HepG2 (cell line): ENCODE measurements around the gene HPCAL1. TPM values are rescaled to one million over a fixed set of nuclear protein-coding genes. Genes with fewer than 3 reads are reported as not detected.
A peak's percentile ranks its signal among the peaks of the same experiment; 100 is the strongest.

Experiments
- AGO2 ChIP-seq: fragments of 200-400 bp; formaldehyde crosslinking; optimal IDR thresholded peaks from 2 replicates; pipeline ENCODE3; 2017; ENCODE audit warnings: mild to moderate bottlenecking, low read depth, low read length, moderate library complexity
- ARNTL ChIP-seq: sonication (generic); formaldehyde crosslinking; IDR thresholded peaks from 2 replicates; pipeline ENCODE4 v1.4.0; 2020; ENCODE audit warnings: mild to moderate bottlenecking, missing genetic modification reagents
- FOXJ3 ChIP-seq: sonication (generic); formaldehyde crosslinking; IDR thresholded peaks from 2 replicates; pipeline ENCODE4 v1.4.0; 2020; ENCODE audit warnings: missing genetic modification reagents, mild to moderate bottlenecking, borderline replicate concordance
- HDAC1 ChIP-seq: sonication (generic); formaldehyde crosslinking; IDR thresholded peaks from 2 replicates; pipeline ENCODE4 v1.5.1; 2020; ENCODE audit warnings: mild to moderate bottlenecking, missing genetic modification reagents
- KDM3A ChIP-seq: IDR thresholded peaks from 2 replicates; pipeline ENCODE4 v1.6.1; 2018; ENCODE audit warnings: low read depth, missing compliant biosample characterization
- KLF9 ChIP-seq: IDR thresholded peaks from 2 replicates; pipeline ENCODE4 v1.6.1; 2016; ENCODE audit warnings: low read depth
- PCBP2 ChIP-seq: fragments of 200-400 bp; formaldehyde crosslinking; optimal IDR thresholded peaks from 2 replicates; pipeline ENCODE3; 2018; ENCODE audit warnings: low read length, low read depth; ENCODE audit not compliant: poor library complexity, severe bottlenecking
- RNF2 ChIP-seq: fragments of 450-650 bp; conservative IDR thresholded peaks from 2 replicates; pipeline ENCODE4 v1.6.1; 2016; ENCODE audit warnings: low read depth
- SIX4 ChIP-seq: sonication (generic); formaldehyde crosslinking; IDR thresholded peaks from 2 replicates; pipeline ENCODE4 v1.4.0; 2020; ENCODE audit warnings: missing genetic modification reagents
- STAT5B ChIP-seq: sonication (generic); formaldehyde crosslinking; IDR thresholded peaks from 2 replicates; pipeline ENCODE4 v1.4.0; 2020; ENCODE audit warnings: missing genetic modification reagents
- TOE1 ChIP-seq: sonication (generic); formaldehyde crosslinking; IDR thresholded peaks from 2 replicates; pipeline ENCODE4 v1.4.0; 2020; ENCODE audit warnings: mild to moderate bottlenecking, missing genetic modification reagents
- ZNF263 ChIP-seq: sonication (generic); formaldehyde crosslinking; IDR thresholded peaks from 2 replicates; pipeline ENCODE4 v1.4.0; 2020; ENCODE audit warnings: missing genetic modification reagents
- ZNF343 ChIP-seq: sonication (generic); formaldehyde crosslinking; IDR thresholded peaks from 2 replicates; pipeline ENCODE4 v1.4.0; 2020; ENCODE audit warnings: mild to moderate bottlenecking, missing genetic modification reagents
- ZNF44 ChIP-seq: sonication (generic); formaldehyde crosslinking; IDR thresholded peaks from 2 replicates; pipeline ENCODE4 v1.5.1; 2020; ENCODE audit warnings: mild to moderate bottlenecking, missing genetic modification reagents
- ZNF549 ChIP-seq: sonication (generic); formaldehyde crosslinking; IDR thresholded peaks from 2 replicates; pipeline ENCODE4 v1.5.0; 2020; ENCODE audit warnings: missing genetic modification reagents
- ZNF605 ChIP-seq: sonication (generic); formaldehyde crosslinking; IDR thresholded peaks from 2 replicates; pipeline ENCODE4 v1.8.0; 2022; ENCODE audit warnings: mild to moderate bottlenecking, missing genetic modification reagents
- ZNF607 ChIP-seq: sonication (generic); formaldehyde crosslinking; IDR thresholded peaks from 2 replicates; pipeline ENCODE4 v1.5.1; 2020; ENCODE audit warnings: missing genetic modification reagents, mild to moderate bottlenecking, borderline replicate concordance
- ZNF709 ChIP-seq: sonication (generic); formaldehyde crosslinking; IDR thresholded peaks from 2 replicates; pipeline ENCODE4 v1.5.0; 2020; ENCODE audit warnings: mild to moderate bottlenecking, missing genetic modification reagents
- polyA plus RNA-seq, 8 experiments: library from polyadenylated mRNA; depleted of rRNA in 3 of 8; stranded (reverse) in 7 of 8; unstranded in 1 of 8; fragments of >200 nt; fragmentation: Illumina TruSeq in 4 of 8; extraction: Trizol in 4 of 8; gene quantifications; 2 replicates each; pipeline versions ENCODE4 v1.2.1 to v1.2.3, GENCODE V29; 2011 to 2016; ENCODE audit warnings: low read depth in 4 of 8, missing spikeins in 1 of 8, mixed read lengths in 1 of 8; ENCODE audit not compliant: insufficient read depth in 1 of 8
- total RNA-seq, 5 experiments: library from RNA; depleted of rRNA; stranded (reverse); fragments of >200 nt; fragmentation: Illumina TruSeq; extraction: Trizol; gene quantifications; 2 replicates each; pipeline ENCODE4 v1.2.3, GENCODE V29; 2016; ENCODE audit warnings: low read depth in 1 of 5
- TF ChIP-seq, protein P1 (sequence below): sonication (generic); formaldehyde crosslinking; IDR thresholded peaks from 2 replicates; pipeline ENCODE4 v1.4.0; 2020; ENCODE audit warnings: missing genetic modification reagents
- TF ChIP-seq, protein P2 (sequence below): sonication (generic); formaldehyde crosslinking; IDR thresholded peaks from 2 replicates; pipeline ENCODE4 v1.4.0; 2020; ENCODE audit warnings: missing genetic modification reagents, mild to moderate bottlenecking, borderline replicate concordance
- TF ChIP-seq, protein P3 (sequence below): sonication (generic); formaldehyde crosslinking; IDR thresholded peaks from 2 replicates; pipeline ENCODE4 v1.5.0; 2020; ENCODE audit warnings: mild to moderate bottlenecking, low read depth, missing genetic modification reagents, borderline replicate concordance
- TF ChIP-seq, protein P4 (sequence below), 2 experiments: sonication (generic) in 1 of 2; formaldehyde crosslinking in 1 of 2; IDR thresholded peaks; 2 replicates each; pipeline versions ENCODE4 v1.4.0 to v1.6.1; 2016 to 2020; ENCODE audit warnings: borderline replicate concordance in 1 of 2, low read depth in 1 of 2, mild to moderate bottlenecking in 1 of 2, missing genetic modification reagents in 1 of 2
- TF ChIP-seq, protein P5 (sequence below): sonication (generic); formaldehyde crosslinking; IDR thresholded peaks from 2 replicates; pipeline ENCODE4 v1.4.0; 2020; ENCODE audit warnings: mild to moderate bottlenecking, missing genetic modification reagents

The HPCAL1 gene
- total and polyA plus RNA-seq, 2 of the 13 experiments (the other 11 are each of a cell fraction or from before 2014, with no cell fraction given): 29.5 to 29.9 TPM

DNA sequence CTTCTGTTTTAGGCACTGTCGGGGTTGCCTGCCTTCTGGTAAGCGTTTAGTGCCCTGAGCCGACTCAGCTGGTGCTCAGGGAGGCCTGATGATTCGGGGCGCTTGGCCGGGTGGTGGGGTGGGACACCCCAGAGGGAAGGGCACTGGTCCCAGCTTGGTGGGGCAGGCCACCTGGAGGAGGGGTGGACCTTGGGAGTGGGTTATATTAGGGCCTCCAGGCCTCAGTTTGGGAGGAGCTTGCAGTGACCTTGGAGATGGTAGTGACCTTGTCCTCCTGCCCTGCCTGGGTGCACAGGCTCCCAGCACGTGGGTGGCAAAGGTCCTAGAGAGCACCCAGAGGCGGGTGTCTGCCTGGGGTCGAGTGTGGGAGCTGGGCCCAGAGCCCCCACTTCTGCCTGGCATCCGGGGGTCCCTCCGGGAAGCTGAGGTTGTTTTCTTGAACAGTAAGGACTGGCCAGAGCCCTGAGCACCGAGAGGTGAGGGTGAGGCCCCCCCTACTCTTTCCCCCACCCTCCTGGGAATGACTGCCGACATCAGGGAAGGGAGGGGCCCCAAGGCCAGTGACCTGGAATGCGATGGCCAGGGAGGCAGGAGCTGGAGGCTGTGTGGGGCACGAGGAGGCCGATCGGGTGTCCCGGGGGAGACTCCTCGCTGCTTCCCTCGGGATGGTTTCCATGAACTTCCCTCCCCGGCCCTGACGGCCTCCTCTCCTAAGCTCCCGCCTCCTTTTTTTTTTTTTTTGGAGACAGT lies 61.3 kb downstream of the HPCAL1 start (continued):
- TF ChIP-seq ZNF44 (CRISPR knock-in tag) (no peak), PCBP2 (no peak), KLF9 (CRISPR knock-in tag) (no peak), RNF2 (no peak), ARNTL (no peak), SIX4 (CRISPR knock-in tag) (no peak), ZNF709 (CRISPR knock-in tag) (no peak), AGO2 (no peak), TOE1 (CRISPR knock-in tag) (no peak), STAT5B (CRISPR knock-in tag) (no peak), ZNF607 (CRISPR knock-in tag) (0 out of 2 replicates have a peak, but pooled peaks have one; percentile 33), ZNF549 (CRISPR knock-in tag) (no peak), ZNF343 (CRISPR knock-in tag) (no peak), KDM3A (CRISPR knock-in tag) (0 out of 2 replicates have a peak, but pooled peaks have one; percentile 13), ZNF605 (CRISPR knock-in tag) (no peak), FOXJ3 (CRISPR knock-in tag) (no peak), ZNF263 (CRISPR knock-in tag) (no peak), HDAC1 (CRISPR knock-in tag) (0 out of 2 replicates have a peak, but pooled peaks have one; percentile 35)
- TF ChIP-seq, protein P1, sequence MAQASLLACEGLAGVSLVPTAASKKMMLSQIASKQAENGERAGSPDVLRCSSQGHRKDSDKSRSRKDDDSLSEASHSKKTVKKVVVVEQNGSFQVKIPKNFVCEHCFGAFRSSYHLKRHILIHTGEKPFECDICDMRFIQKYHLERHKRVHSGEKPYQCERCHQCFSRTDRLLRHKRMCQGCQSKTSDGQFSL (CRISPR knock-in tag): no peak
- TF ChIP-seq, protein P2, sequence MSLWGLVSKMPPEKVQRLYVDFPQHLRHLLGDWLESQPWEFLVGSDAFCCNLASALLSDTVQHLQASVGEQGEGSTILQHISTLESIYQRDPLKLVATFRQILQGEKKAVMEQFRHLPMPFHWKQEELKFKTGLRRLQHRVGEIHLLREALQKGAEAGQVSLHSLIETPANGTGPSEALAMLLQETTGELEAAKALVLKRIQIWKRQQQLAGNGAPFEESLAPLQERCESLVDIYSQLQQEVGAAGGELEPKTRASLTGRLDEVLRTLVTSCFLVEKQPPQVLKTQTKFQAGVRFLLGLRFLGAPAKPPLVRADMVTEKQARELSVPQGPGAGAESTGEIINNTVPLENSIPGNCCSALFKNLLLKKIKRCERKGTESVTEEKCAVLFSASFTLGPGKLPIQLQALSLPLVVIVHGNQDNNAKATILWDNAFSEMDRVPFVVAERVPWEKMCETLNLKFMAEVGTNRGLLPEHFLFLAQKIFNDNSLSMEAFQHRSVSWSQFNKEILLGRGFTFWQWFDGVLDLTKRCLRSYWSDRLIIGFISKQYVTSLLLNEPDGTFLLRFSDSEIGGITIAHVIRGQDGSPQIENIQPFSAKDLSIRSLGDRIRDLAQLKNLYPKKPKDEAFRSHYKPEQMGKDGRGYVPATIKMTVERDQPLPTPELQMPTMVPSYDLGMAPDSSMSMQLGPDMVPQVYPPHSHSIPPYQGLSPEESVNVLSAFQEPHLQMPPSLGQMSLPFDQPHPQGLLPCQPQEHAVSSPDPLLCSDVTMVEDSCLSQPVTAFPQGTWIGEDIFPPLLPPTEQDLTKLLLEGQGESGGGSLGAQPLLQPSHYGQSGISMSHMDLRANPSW (CRISPR knock-in tag): no peak
- TF ChIP-seq, protein P3, sequence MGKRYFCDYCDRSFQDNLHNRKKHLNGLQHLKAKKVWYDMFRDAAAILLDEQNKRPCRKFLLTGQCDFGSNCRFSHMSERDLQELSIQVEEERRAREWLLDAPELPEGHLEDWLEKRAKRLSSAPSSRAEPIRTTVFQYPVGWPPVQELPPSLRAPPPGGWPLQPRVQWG (CRISPR knock-in tag): no peak
- TF ChIP-seq, protein P4, sequence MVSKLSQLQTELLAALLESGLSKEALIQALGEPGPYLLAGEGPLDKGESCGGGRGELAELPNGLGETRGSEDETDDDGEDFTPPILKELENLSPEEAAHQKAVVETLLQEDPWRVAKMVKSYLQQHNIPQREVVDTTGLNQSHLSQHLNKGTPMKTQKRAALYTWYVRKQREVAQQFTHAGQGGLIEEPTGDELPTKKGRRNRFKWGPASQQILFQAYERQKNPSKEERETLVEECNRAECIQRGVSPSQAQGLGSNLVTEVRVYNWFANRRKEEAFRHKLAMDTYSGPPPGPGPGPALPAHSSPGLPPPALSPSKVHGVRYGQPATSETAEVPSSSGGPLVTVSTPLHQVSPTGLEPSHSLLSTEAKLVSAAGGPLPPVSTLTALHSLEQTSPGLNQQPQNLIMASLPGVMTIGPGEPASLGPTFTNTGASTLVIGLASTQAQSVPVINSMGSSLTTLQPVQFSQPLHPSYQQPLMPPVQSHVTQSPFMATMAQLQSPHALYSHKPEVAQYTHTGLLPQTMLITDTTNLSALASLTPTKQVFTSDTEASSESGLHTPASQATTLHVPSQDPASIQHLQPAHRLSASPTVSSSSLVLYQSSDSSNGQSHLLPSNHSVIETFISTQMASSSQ (IDR thresholded peaks at IDR 0.05; ENCODE audit: low read depth): no peak
- TF ChIP-seq, protein P4 (CRISPR knock-in tag; IDR thresholded peaks at IDR 0.05; ENCODE audit: borderline replicate concordance): no peak
- TF ChIP-seq, protein P5, sequence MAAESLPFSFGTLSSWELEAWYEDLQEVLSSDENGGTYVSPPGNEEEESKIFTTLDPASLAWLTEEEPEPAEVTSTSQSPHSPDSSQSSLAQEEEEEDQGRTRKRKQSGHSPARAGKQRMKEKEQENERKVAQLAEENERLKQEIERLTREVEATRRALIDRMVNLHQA (CRISPR knock-in tag): no peak
